Activated B cell treated with CpG ODN at 0.5 μM for 24 hours (primary cell): Measurements from ENCODE around the gene MRPL18. TPM values are rescaled to one million over a fixed set of nuclear protein-coding genes. Genes with fewer than 3 reads are reported as not detected.
"Not testable (repeated sequence)": the region's sequence is repeated elsewhere in the genome, so short reads cannot be mapped to it uniquely, and the experiment has no call there.

Source experiments
- ATAC-seq: fragments of 200-7000 bp; cut with Tn5 transposase; one replicate; pipeline ENCODE4 v1.10.0; 2021; ENCODE audit warnings: low read depth, mild to moderate bottlenecking, moderate library complexity
- CTCF ChIA-PET: fragments of 350-600 bp; sonication (Branson Sonifier 250); formaldehyde crosslinking; loops from one replicate; lab custom pipeline; 2021; ENCODE audit warnings: antibody characterized with exemption; lab: Charles Lee
- POLR2A ChIA-PET: fragments of 350-600 bp; sonication (Branson Sonifier 250); formaldehyde crosslinking; loops from one replicate; lab custom pipeline; 2021; ENCODE audit warnings: antibody characterized with exemption; lab: Charles Lee
- DNase-seq: peaks from one replicate; pipeline ENCODE4 v3.0.0; 2022
- H3K27ac Mint-ChIP-seq: one replicate; pipeline ENCODE4 v1.8.0; 2020; ENCODE audit warnings: mixed read lengths
- H3K27me3 Mint-ChIP-seq: one replicate; pipeline ENCODE4 v1.8.0; 2021; ENCODE audit warnings: mixed read lengths
- H3K36me3 Mint-ChIP-seq: one replicate; pipeline ENCODE4 v1.8.0; 2021; ENCODE audit warnings: low read depth, mixed read lengths
- H3K4me1 Mint-ChIP-seq: one replicate; pipeline ENCODE4 v1.8.0; 2021; ENCODE audit warnings: mixed read lengths
- H3K4me3 Mint-ChIP-seq: one replicate; pipeline ENCODE4 v1.8.0; 2020; ENCODE audit warnings: mild to moderate bottlenecking, mixed read lengths
- H3K9me3 Mint-ChIP-seq: one replicate; pipeline ENCODE4 v1.8.0; 2020; ENCODE audit warnings: mixed read lengths
- CTCF ChIP-seq: fragments of 200-600 bp; IDR thresholded peaks from one replicate; pipeline ENCODE4 v1.8.0; 2022; ENCODE audit warnings: antibody characterized with exemption, mild to moderate bottlenecking
- intact Hi-C: fragments of 100-400 bp; cut with micrococcal nuclease; formaldehyde crosslinking; loops from one replicate; pipeline ENCODE4 v1.15.1; 2024
- total RNA-seq: library from RNA; stranded (reverse); gene quantifications from 2 replicates; pipeline ENCODE4 v1.2.3, GENCODE V29; 2022

Gene MRPL18
- total RNA-seq, 1 donor from 2014 or later, result 44.7 TPM

GRCh38 chr6:159788753-159789376 lies 1.4 kb upstream of the MRPL18 start:
- H3K27me3 Mint-ChIP-seq, result no peaks in the 10 kb centered on the region

GRCh38 chr6:159789377-159790148 lies 704 bp upstream of the MRPL18 start, which contains the start of gene TCP1:
TCP1 (minus strand) TSS chr6:159789602; CDS start chr6:159789468, 134 bp downstream.
- Mint-ChIP-seq H3K27me3 (no peaks in the 10 kb centered on the region), H3K4me1 (peaks cover 49% of the 10 kb centered on the region)

More at GRCh38 chr6:159788753-159789376, 1.4 kb upstream of the MRPL18 start:
- TF ChIP-seq CTCF, result no peak
- Mint-ChIP-seq H3K36me3 (peaks cover 74% of the 10 kb centered on the region), H3K4me1 (peaks cover 44% of the 10 kb centered on the region), H3K27ac (peak overlapping the region; percentile 95), H3K9me3 (no peaks in the 10 kb centered on the region), H3K4me3 (peak overlapping the region; percentile 95)
- POLR2A ChIA-PET, result interaction anchor here (0.7 to 5.0 kb wide), 9 partner anchors 27 to 662 kb away, joined by 3 to 102 read pairs (median 13); partner anchors contain the start of genes ACAT2, SOD2 and WTAP
- DNase-seq, result peak; percentile 26
- no peak for ATAC-seq
- intact Hi-C loops, result loop anchor here (1.0 kb wide), 2 partner anchors 27 to 62 kb away; partner anchors contain the start of genes ACAT2 and WTAP
- CTCF ChIA-PET, result interaction anchor here (1.1 kb wide), 1 partner anchor 24 kb away, joined by 3 read pairs; no protein-coding TSS in a partner anchor

GRCh38 chr6:159790956-159791598 lies 810 bp downstream of the MRPL18 start:
- ATAC-seq (no peak), DNase-seq (peak; percentile 27)
- ChIA-PET POLR2A (interaction anchor here (0.7 to 5.0 kb wide), 7 partner anchors 29 to 278 kb away, joined by 3 to 102 read pairs (median 20); partner anchors contain the start of genes ACAT2, SOD2 and WTAP), CTCF (interaction anchor here (1.3 to 1.8 kb wide), 2 partner anchors 64 to 100 kb away, joined by 4 to 11 read pairs; partner anchors contain the start of gene WTAP)
- H3K36me3 Mint-ChIP-seq, result peaks cover 68% of the 10 kb centered on the region
- H3K9me3 Mint-ChIP-seq, result no peaks in the 10 kb centered on the region
- H3K27me3 Mint-ChIP-seq, result no peaks in the 10 kb centered on the region
- H3K4me3 Mint-ChIP-seq, result peak overlapping the region; percentile 95
- H3K4me1 Mint-ChIP-seq, result peaks cover 50% of the 10 kb centered on the region
- intact Hi-C loops, result loop anchor here (1.0 kb wide), 3 partner anchors 98 to 278 kb away; partner anchors contain the start of gene SOD2
- H3K27ac Mint-ChIP-seq, result peak overlapping the region; percentile 95
- no peak for TF ChIP-seq CTCF

More at GRCh38 chr6:159789377-159790148, 704 bp upstream of the MRPL18 start, which contains the start of gene TCP1:
- CTCF ChIA-PET, result interaction anchor here (1.1 to 1.8 kb wide), 3 partner anchors 25 to 98 kb away, joined by 3 to 11 read pairs (median 4); partner anchors contain the start of gene WTAP
- peak; percentile 78 for ATAC-seq
- intact Hi-C loops, result loop anchor here (1.0 kb wide), 5 partner anchors 27 to 280 kb away; partner anchors contain the start of genes ACAT2, SOD2 and WTAP
- POLR2A ChIA-PET, result interaction anchor here (0.6 to 5.0 kb wide), 17 partner anchors 9 to 790 kb away, joined by 3 to 102 read pairs (median 5); partner anchors contain the start of genes ACAT2, IGF2R, RSPH3 and SOD2
- no peak for TF ChIP-seq CTCF
- peak; percentile 90 for DNase-seq
- Mint-ChIP-seq H3K36me3 (peaks cover 74% of the 10 kb centered on the region), H3K4me3 (peak within 1 kb of the TSS; percentile 95), H3K9me3 (no peaks in the 10 kb centered on the region), H3K27ac (peak within 1 kb of the TSS; percentile 95)

GRCh38 chr6:159794976-159795375 lies 4.7 kb downstream of the MRPL18 start:
- H3K4me3 Mint-ChIP-seq, POLR2A ChIA-PET, DNase-seq, ATAC-seq, H3K27me3 Mint-ChIP-seq, intact Hi-C loops, H3K9me3 Mint-ChIP-seq, H3K27ac Mint-ChIP-seq: not testable (repeated sequence)
- peaks cover 32% of the 10 kb centered on the region for H3K4me1 Mint-ChIP-seq
- CTCF ChIA-PET, result interaction anchor here (0.6 kb wide), 1 partner anchor 70 kb away, joined by 3 read pairs; no protein-coding TSS in a partner anchor
- H3K36me3 Mint-ChIP-seq, result peaks cover 82% of the 10 kb centered on the region

GRCh38 chr6:159797554-159797953 lies 7.3 kb downstream of the MRPL18 start:
- H3K9me3 Mint-ChIP-seq, result no peaks in the 10 kb centered on the region
- no peak for DNase-seq
- ChIA-PET CTCF (no interaction called here), POLR2A (no interaction called here)
- TF ChIP-seq CTCF, result no peak
- no peak overlapping the region for H3K27ac Mint-ChIP-seq
- peaks cover 68% of the 10 kb centered on the region for H3K36me3 Mint-ChIP-seq
- H3K4me3 Mint-ChIP-seq, result no peak overlapping the region
- H3K27me3 Mint-ChIP-seq, result no peaks in the 10 kb centered on the region
- ATAC-seq, result no peak
- intact Hi-C loops, result no loop called here
- peaks cover 11% of the 10 kb centered on the region for H3K4me1 Mint-ChIP-seq
